Neutrophil (primary cell): ENCODE results near the gene BARX1.

Source experiments
- H3K27ac ChIP-seq: fragments of 200-600 bp; sonication (generic); 2 replicates; pipeline ENCODE4 v1.5.1; 2016; ENCODE audit warnings: mild to moderate bottlenecking, moderate library complexity
- H3K27me3 ChIP-seq: fragments of 200-600 bp; sonication (generic); 2 replicates; pipeline ENCODE4 v1.6.0; 2016; ENCODE audit warnings: mild to moderate bottlenecking
- H3K36me3 ChIP-seq: fragments of 200-600 bp; sonication (generic); 2 replicates; pipeline ENCODE4 v1.5.1; 2017
- H3K4me1 ChIP-seq, 2 experiments: fragments of 200-600 bp in 1 of 2; sonication (generic) in 1 of 2; 1 replicate in 1 of 2; 2 replicates in 1 of 2; pipeline versions ENCODE4 v1.5.1 to v1.6.1; 2013 to 2016; ENCODE audit warnings: low read depth in 1 of 2, low read length in 1 of 2, mild to moderate bottlenecking in 1 of 2, moderate library complexity in 1 of 2; ENCODE audit not compliant: control insufficient read depth in 1 of 2, insufficient read depth in 1 of 2
- H3K4me3 ChIP-seq, 2 experiments: fragments of 200-600 bp in 1 of 2; sonication (generic) in 1 of 2; 1 replicate in 1 of 2; 2 replicates in 1 of 2; pipeline ENCODE4 v1.5.1; 2013 to 2016; ENCODE audit warnings: low read depth in 1 of 2, low read length in 1 of 2, mild to moderate bottlenecking in 1 of 2, moderate library complexity in 1 of 2
- H3K9me3 ChIP-seq: fragments of 200-600 bp; sonication (generic); 2 replicates; pipeline ENCODE4 v1.5.1; 2016
- TF ChIP-seq, protein P1 (sequence below): fragments of 200-600 bp; sonication (generic); IDR thresholded peaks from 2 replicates; pipeline ENCODE4 v1.5.1; 2016; ENCODE audit warnings: antibody characterized with exemption

BARX1 gene

DNA sequence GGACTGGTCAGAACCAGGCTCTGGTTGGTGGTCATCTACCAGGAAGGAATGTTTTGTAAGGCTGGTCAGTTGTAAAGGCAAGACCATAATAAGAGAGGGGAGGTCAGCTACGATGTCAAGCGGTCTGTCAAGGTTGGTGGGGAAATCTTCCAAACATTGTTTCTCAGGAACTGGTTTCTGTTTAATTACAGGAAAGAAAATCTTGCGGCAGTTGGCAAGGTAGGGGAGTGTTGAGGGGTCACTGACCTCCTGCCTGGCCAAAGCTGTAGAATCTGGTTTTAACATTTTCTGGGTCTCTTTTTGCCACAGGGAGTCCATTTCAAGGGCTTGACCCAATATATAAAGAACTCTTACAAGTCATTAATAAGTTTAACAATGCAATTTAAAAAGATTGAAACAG is 39.0 kb upstream of the BARX1 start:
- H3K4me1 ChIP-seq, result no peaks in the 10 kb centered on the region
- peaks cover 57% of the 10 kb centered on the region for H3K27me3 ChIP-seq
- H3K36me3 ChIP-seq, result no peaks in the 10 kb centered on the region
- TF ChIP-seq, protein P1, sequence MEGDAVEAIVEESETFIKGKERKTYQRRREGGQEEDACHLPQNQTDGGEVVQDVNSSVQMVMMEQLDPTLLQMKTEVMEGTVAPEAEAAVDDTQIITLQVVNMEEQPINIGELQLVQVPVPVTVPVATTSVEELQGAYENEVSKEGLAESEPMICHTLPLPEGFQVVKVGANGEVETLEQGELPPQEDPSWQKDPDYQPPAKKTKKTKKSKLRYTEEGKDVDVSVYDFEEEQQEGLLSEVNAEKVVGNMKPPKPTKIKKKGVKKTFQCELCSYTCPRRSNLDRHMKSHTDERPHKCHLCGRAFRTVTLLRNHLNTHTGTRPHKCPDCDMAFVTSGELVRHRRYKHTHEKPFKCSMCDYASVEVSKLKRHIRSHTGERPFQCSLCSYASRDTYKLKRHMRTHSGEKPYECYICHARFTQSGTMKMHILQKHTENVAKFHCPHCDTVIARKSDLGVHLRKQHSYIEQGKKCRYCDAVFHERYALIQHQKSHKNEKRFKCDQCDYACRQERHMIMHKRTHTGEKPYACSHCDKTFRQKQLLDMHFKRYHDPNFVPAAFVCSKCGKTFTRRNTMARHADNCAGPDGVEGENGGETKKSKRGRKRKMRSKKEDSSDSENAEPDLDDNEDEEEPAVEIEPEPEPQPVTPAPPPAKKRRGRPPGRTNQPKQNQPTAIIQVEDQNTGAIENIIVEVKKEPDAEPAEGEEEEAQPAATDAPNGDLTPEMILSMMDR, result no peak
- H3K9me3 ChIP-seq, result no peaks in the 10 kb centered on the region
- no peak overlapping the region for H3K27ac ChIP-seq
- no peak overlapping the region for H3K4me3 ChIP-seq

DNA sequence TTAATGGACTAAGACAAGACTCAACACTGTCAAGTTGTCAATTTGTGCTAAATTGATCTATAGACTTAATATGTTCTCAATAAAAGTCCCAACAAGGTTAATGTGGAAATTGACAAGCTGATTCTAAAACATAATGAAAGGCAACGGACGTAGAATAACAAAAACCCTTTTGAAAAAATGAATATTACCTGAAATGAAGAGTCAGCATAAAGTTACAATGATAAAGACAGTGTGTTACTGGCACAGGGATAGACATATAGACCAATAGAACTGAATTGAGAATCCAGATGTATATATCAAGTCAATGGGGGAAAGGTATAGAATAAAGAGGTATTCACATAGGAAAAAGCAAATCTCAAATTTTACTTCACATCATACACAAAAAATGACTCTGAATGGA is 37.7 kb upstream of the BARX1 start:
- H3K27me3 ChIP-seq, result peaks cover 58% of the 10 kb centered on the region
- H3K4me3 ChIP-seq, result no peak overlapping the region
- H3K27ac ChIP-seq, result no peak overlapping the region
- no peaks in the 10 kb centered on the region for H3K4me1 ChIP-seq
- H3K36me3 ChIP-seq, result no peaks in the 10 kb centered on the region
- TF ChIP-seq, protein P1, result no peak
- no peaks in the 10 kb centered on the region for H3K9me3 ChIP-seq

DNA sequence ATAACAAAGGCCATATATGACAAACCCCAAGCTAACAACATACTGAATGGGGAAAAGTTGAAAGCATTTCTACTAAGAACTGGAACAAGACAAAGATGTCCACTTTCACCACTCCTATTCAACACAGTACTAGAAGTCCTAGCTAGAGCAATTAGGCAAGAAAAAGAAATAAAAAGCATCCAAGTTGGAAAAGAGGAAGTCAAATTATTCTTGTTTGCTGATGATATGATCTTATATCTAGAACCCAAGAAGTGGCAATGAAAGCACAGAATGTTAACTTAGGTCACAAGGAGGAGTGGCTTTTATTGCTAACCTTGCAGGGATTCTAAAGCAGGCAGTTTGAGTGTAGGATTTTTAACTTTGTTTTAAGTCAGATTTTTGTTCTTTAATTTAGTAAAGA is 35.3 kb upstream of the BARX1 start:
- H3K4me3 ChIP-seq, result no peak overlapping the region
- H3K4me1 ChIP-seq, result no peaks in the 10 kb centered on the region
- no peak overlapping the region for H3K27ac ChIP-seq
- H3K36me3 ChIP-seq, result no peaks in the 10 kb centered on the region
- TF ChIP-seq, protein P1, result no peak
- peaks cover 43% of the 10 kb centered on the region for H3K27me3 ChIP-seq
- no peaks in the 10 kb centered on the region for H3K9me3 ChIP-seq

DNA sequence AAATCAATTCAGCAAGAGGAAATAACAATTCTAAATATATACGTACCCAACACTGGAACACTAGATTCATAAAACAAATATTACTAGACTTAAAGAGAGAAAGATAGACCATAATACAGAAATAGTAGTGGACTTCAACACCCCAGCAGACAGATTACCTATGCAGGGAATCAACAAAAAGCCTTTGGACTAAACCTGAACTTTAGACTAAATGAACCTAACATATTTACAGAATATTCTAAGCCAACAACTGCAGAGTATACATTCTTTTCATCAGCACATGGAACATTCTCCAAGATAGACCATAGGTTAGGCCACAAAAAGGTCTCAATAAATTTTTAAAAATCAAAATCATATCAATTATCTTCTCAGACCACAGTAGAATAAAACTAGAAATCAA is 32.9 kb upstream of the BARX1 start:
- TF ChIP-seq, protein P1, result no peak
- Histone ChIP-seq H3K4me1 (no peaks in the 10 kb centered on the region), H3K27ac (no peak overlapping the region), H3K4me3 (no peak overlapping the region), H3K27me3 (peaks cover 24% of the 10 kb centered on the region), H3K36me3 (no peaks in the 10 kb centered on the region), H3K9me3 (no peaks in the 10 kb centered on the region)

DNA sequence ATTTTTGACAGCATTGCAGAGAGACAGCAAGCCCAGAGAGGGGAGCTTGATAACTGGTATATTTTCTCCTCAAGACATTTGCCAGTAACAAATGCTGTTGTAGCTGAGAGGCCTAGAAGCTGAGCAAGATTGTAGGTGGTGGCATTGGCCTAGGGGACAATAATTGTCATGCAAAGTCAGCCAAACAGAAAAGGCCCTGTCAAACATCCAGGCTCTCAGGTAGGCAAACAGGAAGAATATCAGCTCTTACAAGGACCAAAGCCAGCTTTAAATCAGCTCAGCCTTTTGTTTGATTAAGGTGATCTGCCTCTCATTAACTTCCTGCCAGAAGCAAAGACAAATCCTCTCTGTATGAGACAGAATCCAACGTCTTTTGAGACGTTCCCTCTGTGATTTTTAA is 29.7 kb upstream of the BARX1 start:
- Histone ChIP-seq H3K4me3 (no peak overlapping the region), H3K9me3 (no peaks in the 10 kb centered on the region), H3K27me3 (peaks cover 37% of the 10 kb centered on the region), H3K4me1 (no peaks in the 10 kb centered on the region), H3K27ac (no peak overlapping the region), H3K36me3 (no peaks in the 10 kb centered on the region)
- TF ChIP-seq, protein P1, result no peak

DNA sequence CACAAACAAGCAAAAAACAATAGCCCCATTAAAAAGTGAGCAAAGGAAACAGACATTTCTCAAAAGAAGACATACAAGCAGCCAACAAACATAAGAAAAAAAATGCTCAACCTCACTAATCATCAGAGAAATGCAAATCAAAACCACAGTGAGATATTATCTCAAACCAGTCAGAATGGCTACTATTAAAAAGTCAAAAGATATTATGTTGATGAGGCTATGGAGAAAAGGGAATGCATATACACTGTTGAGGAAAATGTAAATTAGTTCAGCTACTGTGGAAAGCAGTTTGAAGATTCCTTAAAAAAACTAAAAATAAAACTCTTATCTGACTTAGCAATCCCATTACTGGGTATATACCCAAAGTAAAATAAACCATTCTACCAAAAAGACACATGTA is 28.7 kb upstream of the BARX1 start:
- peaks cover 42% of the 10 kb centered on the region for H3K27me3 ChIP-seq
- TF ChIP-seq, protein P1, result no peak
- H3K27ac ChIP-seq, result no peak overlapping the region
- no peaks in the 10 kb centered on the region for H3K36me3 ChIP-seq
- H3K4me3 ChIP-seq, result no peak overlapping the region
- no peaks in the 10 kb centered on the region for H3K9me3 ChIP-seq
- no peaks in the 10 kb centered on the region for H3K4me1 ChIP-seq
